Left colon (tissue), 2 donors: ENCODE data around the gene CCNL1. TPM values are rescaled to one million over a fixed set of nuclear protein-coding genes. Genes with fewer than 3 reads are reported as not detected.
A peak's percentile ranks its signal among the peaks of the same experiment; 100 is the strongest.

Experiments used
- ATAC-seq: fragments of 200-7000 bp; cut with Tn5 transposase; one replicate; pipeline ENCODE4 v1.9.1; 2020; ENCODE audit warnings: mild to moderate bottlenecking, moderate library complexity
- DNase-seq, 2 donors: peaks; one replicate each; pipeline ENCODE4 v3.0.0-alpha.2; 2020
- intact Hi-C, 2 donors: fragments of 100-400 bp; cut with DNase I in 1 of 2; cut with micrococcal nuclease in 1 of 2; formaldehyde crosslinking; loops; one replicate each; pipeline versions ENCODE4 v1.11.2 to v1.14.0; 2022; cut with DNase I, micrococcal nuclease
- total RNA-seq, 2 donors: library from RNA; stranded (reverse); fragmentation: NEBNext Ultra II Directional; extraction: Animal tissue kit (Norgen Biotek cat#: 25700); gene quantifications; one replicate each; pipeline ENCODE4 v1.2.1, GENCODE V29; 2021
- donor health status: DM: no; HTN: no; CAD: no.
- donor health status: DM: yes; HTN: yes; CAD: no.

Gene CCNL1
- total RNA-seq, 2 donors from 2014 or later = 103 to 128 TPM

DNA sequence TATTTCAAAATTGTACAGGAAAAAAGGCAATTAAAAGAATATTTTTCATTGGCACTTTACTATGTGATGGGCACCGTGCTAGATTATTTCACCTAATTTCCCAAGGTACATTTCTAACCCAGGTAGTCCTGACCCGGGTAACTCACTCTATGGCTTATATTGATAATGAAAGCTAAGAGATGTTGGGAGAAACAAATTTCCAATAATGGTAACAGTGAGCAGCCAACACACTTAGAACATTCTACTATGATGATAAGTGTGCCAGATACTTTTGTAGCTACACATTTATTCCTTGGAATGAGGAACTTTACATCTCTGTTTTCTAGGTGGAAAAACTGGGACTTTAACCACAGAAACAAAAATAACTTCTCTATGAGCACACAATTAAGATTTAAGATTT is 7.5 kb downstream of the CCNL1 start:
- no peak for DNase-seq
- ATAC-seq = no peak
- intact Hi-C loops = no loop called here

DNA sequence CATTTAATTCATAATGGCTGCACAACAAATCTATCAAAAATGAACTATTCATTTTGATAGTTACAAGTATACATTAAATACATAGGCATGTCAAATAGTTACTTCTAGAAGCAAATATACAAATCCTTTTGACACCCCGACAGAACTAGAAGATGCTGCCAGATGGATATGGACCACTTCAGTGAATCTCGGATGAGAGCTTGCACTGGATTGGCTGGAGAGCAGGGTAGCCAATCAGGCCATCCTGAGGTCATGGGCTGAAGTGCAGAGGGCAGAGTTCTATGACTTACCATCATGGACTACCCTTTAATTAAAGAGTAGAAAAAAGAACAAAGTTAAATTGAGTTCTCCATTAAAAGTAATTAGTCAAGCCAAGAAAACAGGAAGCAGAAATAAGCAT is 8.3 kb downstream of the CCNL1 start:
- intact Hi-C loops = no loop called here
- DNase-seq (no peak), ATAC-seq (no peak)

DNA sequence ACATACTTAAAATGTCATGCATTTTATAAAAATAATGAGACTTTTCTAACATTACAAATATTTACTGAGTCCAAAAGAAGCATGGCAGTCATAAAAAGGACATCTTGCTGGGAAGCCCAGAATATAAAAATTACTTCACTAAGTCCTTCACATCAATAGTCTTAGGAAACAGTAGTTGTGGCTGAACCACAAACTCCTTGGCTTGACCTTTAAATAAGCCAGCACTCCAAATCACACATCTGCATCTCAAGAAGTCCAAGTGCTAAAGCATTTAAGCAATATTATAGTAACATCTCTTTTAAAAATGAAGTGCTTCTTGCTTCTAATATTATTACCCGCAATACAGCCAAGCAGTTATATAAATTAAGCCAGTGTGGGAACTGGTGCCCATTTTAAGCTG is 8.8 kb downstream of the CCNL1 start:
- intact Hi-C loops = no loop called here
- ATAC-seq (no peak), DNase-seq (no peak)

DNA sequence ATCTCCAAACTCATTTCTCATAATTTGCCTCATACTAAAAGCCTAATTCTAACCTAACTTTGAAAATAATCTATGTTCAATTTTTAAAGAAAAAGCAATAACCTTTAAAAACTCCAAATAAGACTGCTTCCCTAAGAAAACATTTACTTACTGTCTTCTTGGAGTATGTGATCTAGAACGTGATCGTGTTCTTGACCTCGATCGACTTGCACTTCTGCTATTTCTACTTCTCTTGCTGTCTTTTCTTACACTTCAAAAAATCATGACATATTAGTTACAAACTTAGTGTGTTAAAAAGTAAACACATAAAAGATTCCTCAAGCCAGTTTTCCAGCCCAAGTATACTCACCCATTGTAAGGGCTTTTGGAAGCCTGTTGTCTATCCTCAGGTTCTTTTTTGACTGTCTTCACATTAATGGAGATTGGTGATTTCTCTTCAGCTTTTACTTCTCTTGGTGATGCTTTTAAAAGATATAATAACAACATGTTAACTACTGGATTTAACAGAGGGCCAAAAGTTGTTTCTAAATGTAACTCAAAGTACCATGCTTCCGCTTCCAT is 10.7 kb downstream of the CCNL1 start:
- ATAC-seq = no peak
- DNase-seq = no peak
- intact Hi-C loops = no loop called here

GRCh38 chr3:157148196-157148889 is 11.6 kb downstream of the CCNL1 start:
- DNase-seq (no peak), ATAC-seq (peak; percentile 12)
- intact Hi-C loops = no loop called here

GRCh38 chr3:157147099-157147803 is 12.7 kb downstream of the CCNL1 start:
- ATAC-seq = no peak
- DNase-seq = no peak

GRCh38 chr3:157145606-157146322 is 14.2 kb downstream of the CCNL1 start:
- intact Hi-C loops = no loop called here
- DNase-seq = no peak
- ATAC-seq = peak; percentile 7

More at GRCh38 chr3:157147099-157147803, 12.7 kb downstream of the CCNL1 start:
- intact Hi-C loops = no loop called here

- ATAC-seq = no peak
- intact Hi-C loops = no loop called here
Observed at GRCh38 chr3:157142315-157142714, 17.6 kb downstream of the CCNL1 start.

GRCh38 chr3:157139938-157140534 is 19.9 kb downstream of the CCNL1 start:
- intact Hi-C loops = loop anchor here in 1 of 2 donors (5.0 to 10.0 kb wide), 4 partner anchors 318 to 988 kb away; partner anchors contain the start of genes SSR3 and TIPARP
- no peak for DNase-seq
- ATAC-seq = no peak

More at GRCh38 chr3:157142315-157142714, 17.6 kb downstream of the CCNL1 start:
- DNase-seq = no peak

GRCh38 chr3:157136647-157137387 is 23.1 kb downstream of the CCNL1 start:
- intact Hi-C loops = loop anchor here in 1 of 2 donors (5.0 to 10.0 kb wide), 4 partner anchors 315 to 985 kb away; partner anchors contain the start of genes SSR3 and TIPARP
- DNase-seq = peak; percentile 76 to 93
- peak; percentile 91 for ATAC-seq

GRCh38 chr3:157135671-157136396 is 24.1 kb downstream of the CCNL1 start:
- ATAC-seq = no peak
- intact Hi-C loops = loop anchor here in 1 of 2 donors (5.0 to 10.0 kb wide), 4 partner anchors 314 to 984 kb away; partner anchors contain the start of genes SSR3 and TIPARP

GRCh38 chr3:157134620-157135191 is 25.2 kb downstream of the CCNL1 start:
- intact Hi-C loops = loop anchor here in 1 of 2 donors (5.0 to 10.0 kb wide), 4 partner anchors 312 to 982 kb away; partner anchors contain the start of genes SSR3 and TIPARP
- ATAC-seq (no peak), DNase-seq (no peak)

More at GRCh38 chr3:157135671-157136396, 24.1 kb downstream of the CCNL1 start:
- DNase-seq = no peak

DNA sequence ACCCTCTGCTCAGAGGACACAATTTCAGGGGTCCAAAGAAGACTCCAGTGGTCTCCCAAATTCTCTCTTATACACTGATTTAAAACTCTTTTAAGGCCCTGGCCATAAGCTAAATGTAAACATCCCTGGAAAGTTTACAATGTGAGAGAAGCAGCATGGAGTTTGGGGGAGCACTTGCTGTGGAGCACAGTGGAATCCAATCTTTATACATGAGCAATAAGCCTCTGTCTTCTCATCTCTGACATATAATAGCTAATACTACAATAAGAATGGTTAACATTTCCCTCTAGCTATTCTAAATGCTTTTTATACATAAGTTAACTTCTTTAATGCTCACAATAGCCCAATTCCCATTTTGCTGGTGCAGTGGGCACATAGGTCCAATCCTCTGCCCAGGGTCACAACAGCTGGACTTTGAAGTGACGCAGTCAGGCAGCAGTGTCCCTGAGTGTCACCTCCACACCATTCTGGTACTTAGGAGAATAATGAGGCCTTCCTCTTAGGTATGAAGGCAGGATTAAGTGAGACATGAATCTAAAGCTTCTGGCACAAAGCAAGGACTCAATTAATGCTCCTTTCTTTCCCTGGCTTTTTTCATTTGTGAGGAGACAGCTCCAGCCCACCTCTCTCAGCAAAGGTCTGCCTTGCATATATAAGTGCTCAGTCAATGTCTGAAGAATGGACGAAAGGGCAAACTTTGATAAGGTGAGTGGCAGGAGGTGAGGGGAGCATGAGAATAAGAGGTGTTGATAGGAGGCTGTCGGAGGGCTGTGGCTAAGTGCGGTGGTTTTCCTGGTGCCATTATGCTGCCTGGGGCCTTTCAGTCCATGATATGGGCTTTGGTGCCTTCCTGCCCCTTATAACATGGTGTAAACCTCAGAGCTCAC is 26.3 kb downstream of the CCNL1 start:
- intact Hi-C loops = loop anchor here in 1 of 2 donors (10.0 kb wide), 2 partner anchors 459 to 579 kb away; partner anchors contain the start of genes SSR3 and TIPARP

DNA sequence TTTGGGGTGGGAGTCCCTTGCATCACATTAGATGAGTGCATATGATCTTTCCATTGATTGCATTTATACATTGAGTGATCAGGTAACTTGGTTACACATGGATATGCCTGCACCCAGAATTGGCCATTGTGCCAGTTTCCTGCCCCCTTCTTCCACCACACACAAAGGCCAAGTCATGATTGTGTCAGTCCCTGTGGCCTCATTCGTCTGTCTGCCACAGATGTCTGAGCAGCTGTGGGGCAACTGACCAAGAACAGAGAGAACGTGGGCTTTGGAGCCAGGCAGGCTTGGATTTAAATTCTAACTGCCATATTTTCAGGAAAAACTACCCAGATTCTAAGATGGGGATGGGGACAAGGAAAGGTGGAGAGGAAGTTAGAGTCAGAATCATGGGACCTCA is 27.0 kb downstream of the CCNL1 start:
- intact Hi-C loops = loop anchor here in 1 of 2 donors (10.0 kb wide), 2 partner anchors 458 to 578 kb away; partner anchors contain the start of genes SSR3 and TIPARP
- DNase-seq (no peak), ATAC-seq (no peak)

More for the DNA sequence above, 26.3 kb downstream of the CCNL1 start:
- ATAC-seq (no peak), DNase-seq (no peak)

DNA sequence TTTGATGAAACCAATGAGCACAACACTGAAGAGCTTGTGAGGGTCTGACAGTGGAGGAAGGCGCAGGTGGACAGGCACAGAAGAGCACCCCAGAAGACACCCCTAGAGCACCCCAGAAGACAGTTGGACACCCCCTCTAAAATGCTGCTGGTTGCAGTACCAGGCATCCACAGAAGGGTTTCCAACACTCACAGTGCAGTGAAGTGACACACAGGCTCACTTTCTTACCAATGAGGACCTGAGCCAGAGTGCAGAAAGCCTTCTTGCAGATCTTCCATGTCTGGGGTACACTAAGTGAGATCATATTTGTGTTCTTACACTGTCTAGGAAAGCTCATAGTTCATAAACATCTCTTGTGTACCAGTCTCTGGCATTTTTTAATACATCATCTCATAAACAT is 27.6 kb downstream of the CCNL1 start:
- intact Hi-C loops = loop anchor here in 1 of 2 donors (10.0 kb wide), 2 partner anchors 458 to 578 kb away; partner anchors contain the start of genes SSR3 and TIPARP
- no peak for ATAC-seq
- no peak for DNase-seq
